GM20431 (cell line): Measurements from ENCODE around the gene SLC47A2.

Source experiments
- in situ Hi-C: fragments of 300-500 bp; cut with MseI, MboI; formaldehyde crosslinking; loops from one replicate; pipeline ENCODE4 v1.15.0; 2020; ENCODE audit warnings: low sequenced_read_pairs; ENCODE audit not compliant: unreplicated experiment

The SLC47A2 gene

GRCh38 chr17:19729900-19730299, 13.5 kb upstream of the SLC47A2 start:
- in situ Hi-C loops, result no loop called here

DNA sequence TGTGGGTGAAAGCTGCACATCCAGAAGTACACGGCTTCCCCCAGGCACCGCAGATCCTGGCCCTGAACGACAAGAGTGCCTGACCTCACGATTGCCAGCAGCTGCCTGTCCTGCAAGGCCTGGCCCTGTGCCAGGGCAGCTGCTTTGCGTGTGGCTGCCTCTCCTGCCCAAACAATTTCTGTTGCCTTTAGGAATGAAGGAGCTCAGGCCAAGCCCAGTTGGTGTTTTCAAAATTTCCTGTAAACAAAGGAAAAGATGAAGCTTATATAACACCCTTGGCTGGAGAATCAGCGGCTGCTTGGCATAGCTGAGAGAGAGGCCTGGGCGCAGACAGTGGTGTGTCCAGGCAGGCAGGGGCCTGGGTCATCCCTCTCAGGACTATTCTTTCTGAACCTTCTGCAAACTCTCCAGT, 11.7 kb upstream of the SLC47A2 start:
- in situ Hi-C loops, result no loop called here

- in situ Hi-C loops, result no loop called here
Observed at GRCh38 chr17:19727501-19728078, 11.2 kb upstream of the SLC47A2 start.

DNA sequence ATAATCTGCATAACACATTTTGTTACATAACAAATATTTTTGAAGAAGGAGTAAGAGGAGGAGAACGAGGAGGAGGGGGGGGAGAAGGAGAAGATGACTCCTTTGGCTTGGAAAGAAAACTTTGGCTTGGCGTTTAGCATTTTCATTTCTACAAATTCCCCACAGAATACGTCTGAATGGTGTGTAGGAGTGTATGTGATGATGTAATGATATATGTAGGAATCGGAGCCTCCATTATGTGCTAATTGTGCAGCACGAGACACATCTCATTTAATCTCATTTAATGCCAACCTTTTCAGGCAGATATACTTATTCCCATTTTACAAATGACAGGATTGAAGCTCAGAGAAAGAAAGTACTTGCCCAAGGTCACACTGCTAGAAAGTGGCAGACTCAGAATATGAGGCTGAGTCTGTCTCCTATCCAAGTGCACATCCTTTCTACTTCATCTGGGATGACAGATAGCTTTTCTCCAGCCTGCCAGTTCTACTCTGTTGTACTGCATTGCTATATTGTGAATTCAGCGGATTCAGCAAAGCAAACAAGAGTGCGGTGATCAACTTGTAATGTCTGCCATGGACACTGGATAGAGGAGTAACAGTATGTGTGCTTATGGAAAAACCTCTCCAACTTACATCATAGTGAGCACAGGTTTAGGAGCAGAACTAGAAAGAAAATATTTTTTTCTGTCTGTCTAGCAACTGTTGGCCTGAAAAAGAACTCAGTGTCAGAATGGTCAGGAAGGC, 10.4 kb upstream of the SLC47A2 start:
- in situ Hi-C loops, result no loop called here

DNA sequence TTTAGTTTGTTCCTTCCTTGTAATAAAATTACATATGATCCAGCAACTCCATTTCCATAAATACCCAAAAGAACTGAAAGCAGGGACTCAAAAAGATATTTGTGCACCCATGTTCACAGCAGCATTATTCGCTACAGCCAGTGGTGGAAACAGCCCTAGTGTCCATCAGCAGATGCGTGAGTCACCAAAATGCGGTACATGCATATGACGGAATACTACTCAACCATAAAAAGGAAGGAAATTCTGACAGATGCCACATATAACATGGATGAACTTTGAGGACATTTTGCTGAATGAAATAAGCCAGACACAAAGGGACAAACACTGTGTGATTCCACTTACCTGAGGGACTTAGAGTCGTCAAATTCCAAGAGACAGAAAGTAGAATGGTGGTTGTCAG, 9.1 kb upstream of the SLC47A2 start:
- in situ Hi-C loops, result no loop called here

GRCh38 chr17:19724501-19725420, 8.4 kb upstream of the SLC47A2 start:
- in situ Hi-C loops, result no loop called here

DNA sequence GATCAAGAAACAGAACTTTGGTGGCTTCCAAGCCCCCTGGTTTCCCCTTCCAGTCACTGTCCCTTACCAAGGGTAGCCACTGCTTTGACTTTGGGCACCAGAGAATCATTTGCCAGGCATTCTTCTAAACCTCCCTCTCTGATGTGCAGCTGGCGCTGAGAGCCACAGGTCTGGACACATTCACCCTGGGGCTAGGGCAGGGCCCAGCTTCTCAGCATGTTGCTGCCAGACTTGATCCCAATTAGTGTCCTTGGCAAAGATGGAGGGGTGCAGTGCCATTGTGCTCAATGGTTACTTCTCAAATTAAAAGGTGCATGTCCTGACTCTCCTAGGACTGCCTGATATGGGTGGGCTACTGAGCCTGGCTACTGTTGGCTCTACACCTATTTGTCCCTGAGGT, 7.6 kb upstream of the SLC47A2 start:
- in situ Hi-C loops, result no loop called here

DNA sequence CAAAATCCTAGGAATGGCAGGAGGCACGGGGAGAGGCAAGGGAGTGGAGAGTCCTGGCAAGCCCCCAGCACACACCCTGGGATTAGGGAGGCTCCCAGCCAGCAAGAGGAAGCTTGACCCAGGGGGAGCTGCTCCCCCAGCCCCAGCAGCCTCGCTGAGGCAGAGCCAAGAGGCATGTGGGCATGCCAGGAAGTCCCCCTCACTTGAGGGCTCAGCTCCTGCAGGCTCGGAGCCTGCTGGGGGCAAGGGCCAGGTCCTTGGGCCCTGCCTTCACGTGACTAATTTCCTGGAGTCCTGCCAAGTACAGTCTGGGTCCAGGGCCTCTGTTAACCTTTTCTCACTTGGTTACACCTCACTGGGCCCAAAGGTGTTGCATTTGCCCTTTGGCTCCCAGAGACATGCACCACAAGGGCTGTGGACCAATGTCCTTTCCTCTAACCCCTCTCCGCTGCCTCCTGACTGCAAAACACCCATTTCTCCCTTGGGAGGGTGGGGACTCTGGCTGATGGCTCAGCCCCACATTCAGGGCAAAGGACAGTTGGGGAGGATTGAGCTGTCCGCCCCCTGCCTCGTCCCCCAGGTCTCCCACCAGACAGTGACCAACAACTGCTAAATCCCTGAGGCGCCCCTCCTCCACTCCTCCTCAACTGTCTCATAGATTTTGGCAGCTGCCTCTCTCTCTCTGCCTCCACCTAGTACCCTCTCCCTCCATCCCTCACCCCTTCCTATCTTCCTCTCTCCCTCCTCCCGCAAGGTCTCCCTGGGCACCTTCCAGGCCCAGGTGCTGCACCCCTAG, 4.4 kb upstream of the SLC47A2 start:
- in situ Hi-C loops, result no loop called here

GRCh38 chr17:19720210-19720475, 3.8 kb upstream of the SLC47A2 start:
- in situ Hi-C loops, result no loop called here

DNA sequence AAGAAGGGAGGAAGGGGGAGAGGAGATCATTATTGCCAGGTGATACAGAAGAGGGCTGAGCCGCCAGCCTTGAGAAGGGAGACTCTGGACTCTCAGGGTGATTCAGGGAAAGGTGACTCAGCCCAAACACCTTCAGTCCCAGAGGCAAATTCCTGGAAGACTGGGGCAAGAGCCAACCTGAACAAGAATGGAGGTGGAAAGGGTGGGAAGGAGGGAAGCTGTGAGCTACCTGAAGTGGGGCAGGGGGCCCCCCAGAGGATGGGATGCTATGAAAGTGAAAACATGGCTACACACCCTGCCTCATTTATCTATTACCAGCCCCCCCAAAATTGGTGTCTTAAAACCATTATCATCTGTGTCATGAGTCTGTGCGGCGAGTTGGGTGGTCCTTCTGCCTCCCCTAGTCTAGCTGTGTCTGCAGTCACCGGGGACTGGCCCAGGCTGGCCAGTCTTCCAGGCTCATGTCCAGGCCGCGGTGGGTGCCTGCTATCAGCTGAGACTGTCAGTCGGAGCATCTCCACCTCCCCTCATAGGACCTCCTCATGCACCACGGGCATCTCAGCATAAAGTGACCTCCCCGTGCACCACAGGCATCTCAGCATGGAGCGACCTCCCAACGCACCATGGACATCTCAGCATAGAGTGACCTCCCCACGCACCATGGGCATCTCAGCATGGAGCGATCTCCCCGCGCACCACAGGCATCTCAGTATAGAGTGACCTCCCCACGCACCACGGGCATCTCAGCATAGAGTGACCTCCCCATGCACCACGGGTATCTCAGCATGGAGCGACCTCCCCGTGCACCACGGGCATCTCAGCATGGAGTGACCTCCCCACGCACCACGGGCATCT, 3.2 kb upstream of the SLC47A2 start:
- in situ Hi-C loops, result no loop called here

GRCh38 chr17:19718613-19719354, 2.4 kb upstream of the SLC47A2 start:
- in situ Hi-C loops, result no loop called here

- in situ Hi-C loops, result no loop called here
Observed at GRCh38 chr17:19718041-19718612, 1.7 kb upstream of the SLC47A2 start.

DNA sequence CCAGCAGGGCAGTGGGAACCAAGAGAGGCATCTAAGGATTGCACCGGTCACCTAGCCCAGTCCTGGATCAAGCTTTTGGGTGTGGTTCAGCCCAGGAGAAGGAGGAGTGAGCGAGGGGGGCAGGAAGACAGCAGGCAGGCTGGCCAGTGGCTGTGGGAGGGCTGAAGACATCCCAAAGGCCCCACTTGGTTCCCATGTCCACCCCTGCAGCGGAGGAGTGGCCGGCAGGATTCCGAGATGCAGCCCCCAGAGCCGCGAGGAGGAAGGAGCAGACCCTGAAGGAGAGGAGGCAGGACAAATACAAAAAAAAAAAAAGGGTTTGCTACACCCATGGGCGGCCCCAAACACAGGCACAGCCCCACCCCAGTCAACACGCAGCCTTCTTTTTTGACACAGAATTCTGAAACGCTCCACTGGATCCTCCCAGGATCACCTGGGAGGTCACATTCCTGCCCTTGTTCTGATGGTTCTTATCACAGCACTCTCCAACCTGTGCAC, 1.1 kb upstream of the SLC47A2 start:
- in situ Hi-C loops, result no loop called here

- in situ Hi-C loops, result no loop called here
Observed at GRCh38 chr17:19717031-19717360, 612 bp upstream of the SLC47A2 start.

- in situ Hi-C loops, result no loop called here
Observed at GRCh38 chr17:19714542-19715411, 1.6 kb downstream of the SLC47A2 start.

- in situ Hi-C loops, result no loop called here
Observed at GRCh38 chr17:19713901-19714361, 2.5 kb downstream of the SLC47A2 start.

- in situ Hi-C loops, result no loop called here
Observed at GRCh38 chr17:19713462-19713861, 2.9 kb downstream of the SLC47A2 start.
